SW 1271 (cell line): ENCODE results near the gene DDX56.
"Not testable (repeated sequence)": the region's sequence is repeated elsewhere in the genome, so short reads cannot be mapped to it uniquely, and the experiment has no call there.

ENCODE experiments used
- DNase-seq, 2 experiments: peaks; one replicate each; lab custom pipeline; 2025; lab: John Stamatoyannopoulos, UW

DDX56 gene

DNA sequence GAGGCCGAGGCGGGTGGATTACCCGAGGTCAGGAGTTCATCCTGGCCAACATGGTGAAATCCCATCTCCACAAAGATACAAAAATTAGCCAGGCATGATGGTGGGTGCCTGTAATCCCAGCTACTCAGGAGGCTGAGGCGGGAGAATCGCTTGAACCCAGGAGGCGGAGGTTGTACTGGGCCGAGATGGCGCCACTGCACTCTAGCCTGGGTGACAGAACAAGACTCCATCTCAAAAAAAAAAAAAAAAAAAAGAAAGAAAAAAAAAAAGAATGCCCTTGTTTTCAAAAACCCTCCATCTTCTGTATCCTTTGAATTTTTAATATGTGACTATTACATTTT, 11.1 kb downstream of the DDX56 start:
- DNase-seq = not testable (repeated sequence)

DNA sequence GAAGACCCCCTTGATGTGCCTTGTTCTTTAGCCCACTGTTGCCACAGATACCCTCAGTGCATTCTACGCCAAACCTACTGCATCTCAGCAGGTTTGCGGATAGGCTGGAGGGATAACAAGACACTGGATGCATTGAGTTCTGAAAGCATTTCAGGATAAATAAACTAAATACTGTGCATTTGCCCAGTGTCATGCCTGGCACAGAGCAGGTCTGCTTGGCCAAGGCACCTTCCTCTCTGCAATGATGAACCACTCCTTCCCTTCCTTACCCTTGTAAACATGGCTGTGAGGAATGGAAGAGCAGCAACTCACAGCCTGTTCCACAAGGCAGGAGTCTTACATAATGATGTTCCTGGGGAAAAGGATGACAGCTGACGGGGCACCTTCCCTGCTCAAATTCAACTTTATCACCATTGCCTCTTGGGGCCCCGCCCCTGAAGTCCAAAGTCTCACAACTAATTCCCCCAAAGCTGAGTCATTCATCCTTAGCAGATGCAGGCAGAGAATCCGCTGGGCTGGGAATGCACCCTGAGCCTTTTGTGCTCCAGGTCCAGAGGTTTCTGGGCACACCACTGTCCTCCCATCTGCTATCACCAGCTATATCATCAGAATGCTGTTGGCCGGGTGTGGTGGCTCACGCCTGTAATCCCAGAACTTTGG, 11.6 kb downstream of the DDX56 start:
- no peak for DNase-seq

GRCh38 chr7:44561481-44561880, 12.2 kb downstream of the DDX56 start:
- no peak for DNase-seq

DNA sequence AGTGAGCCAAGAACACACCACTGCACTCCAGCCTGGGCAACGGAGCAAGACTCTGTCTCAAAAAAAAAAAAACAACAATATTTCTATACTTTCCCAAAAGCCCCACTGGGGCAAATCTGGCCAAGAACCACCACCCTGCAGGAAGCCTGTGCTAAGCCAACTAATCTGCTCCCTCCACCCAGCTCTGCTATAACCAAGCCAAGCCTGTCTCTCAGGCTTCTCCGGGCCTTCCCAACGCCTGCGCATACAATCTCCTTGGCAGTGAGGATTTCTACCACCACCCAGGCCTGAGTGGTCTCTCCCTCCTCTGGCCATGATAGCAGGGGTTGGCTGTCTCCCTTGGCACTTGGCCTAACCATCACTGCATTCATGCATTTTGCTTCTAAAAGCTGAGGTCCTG, 14.2 kb downstream of the DDX56 start:
- no peak for DNase-seq

GRCh38 chr7:44557485-44557884, 16.2 kb downstream of the DDX56 start:
- DNase-seq = no peak

GRCh38 chr7:44555350-44555749, 18.4 kb downstream of the DDX56 start:
- DNase-seq = no peak

GRCh38 chr7:44552473-44553005, 21.2 kb downstream of the DDX56 start:
- not testable (repeated sequence) for DNase-seq

- DNase-seq = no peak
Measured at GRCh38 chr7:44549457-44549856, 24.3 kb downstream of the DDX56 start.

DNA sequence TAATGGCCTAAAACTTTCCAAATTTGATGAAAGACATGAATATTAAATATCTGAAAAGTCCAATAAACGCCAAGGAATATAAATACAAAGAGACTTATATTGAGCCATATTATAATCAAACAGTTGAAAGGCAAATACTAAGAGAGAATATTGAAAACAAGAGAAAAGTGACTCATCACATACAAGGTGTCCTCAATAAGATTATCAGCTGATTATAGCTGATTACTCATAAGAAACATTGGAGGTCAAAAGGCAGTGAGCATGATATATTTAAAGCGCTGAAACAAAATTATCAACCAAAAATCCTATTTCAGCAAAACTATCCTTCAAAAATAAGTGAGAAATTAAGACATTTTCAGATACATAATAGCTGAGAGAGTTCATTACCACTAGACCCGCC, 24.8 kb downstream of the DDX56 start:
- no peak for DNase-seq

DNA sequence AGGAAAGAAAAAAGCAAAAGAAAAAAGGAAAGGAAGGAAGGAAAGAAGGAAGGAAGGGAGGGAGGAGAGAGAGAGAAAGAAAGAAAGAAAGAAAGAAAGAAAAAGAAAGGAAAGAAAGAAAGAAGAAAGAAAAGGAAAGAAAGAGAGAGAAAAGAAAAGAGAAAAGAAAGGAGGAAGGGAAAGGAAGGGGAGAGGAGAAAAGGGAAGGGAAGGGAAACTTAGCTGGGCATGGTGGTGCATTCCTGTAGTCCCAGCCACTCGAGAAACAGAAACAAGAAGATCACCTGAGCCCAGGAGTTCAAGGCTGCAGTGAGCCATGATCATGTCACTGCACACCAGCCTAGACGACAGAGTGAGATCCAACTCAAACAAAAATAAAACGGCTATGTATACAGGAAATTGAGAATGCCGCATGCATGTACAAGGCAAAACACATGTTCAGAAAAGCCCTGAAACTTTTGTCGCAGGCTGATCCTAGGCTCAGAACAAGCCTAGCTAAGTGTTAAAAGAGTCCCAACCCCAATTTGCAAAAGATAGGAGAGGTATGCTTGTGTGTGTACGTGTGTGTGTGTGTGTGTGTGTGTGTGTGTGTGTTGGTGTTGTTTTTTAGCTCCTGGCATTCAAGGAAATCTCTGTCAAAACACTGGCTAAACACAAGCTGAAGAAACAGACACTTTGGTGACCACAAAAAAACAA, 26.0 kb downstream of the DDX56 start:
- DNase-seq = no peak

DNA sequence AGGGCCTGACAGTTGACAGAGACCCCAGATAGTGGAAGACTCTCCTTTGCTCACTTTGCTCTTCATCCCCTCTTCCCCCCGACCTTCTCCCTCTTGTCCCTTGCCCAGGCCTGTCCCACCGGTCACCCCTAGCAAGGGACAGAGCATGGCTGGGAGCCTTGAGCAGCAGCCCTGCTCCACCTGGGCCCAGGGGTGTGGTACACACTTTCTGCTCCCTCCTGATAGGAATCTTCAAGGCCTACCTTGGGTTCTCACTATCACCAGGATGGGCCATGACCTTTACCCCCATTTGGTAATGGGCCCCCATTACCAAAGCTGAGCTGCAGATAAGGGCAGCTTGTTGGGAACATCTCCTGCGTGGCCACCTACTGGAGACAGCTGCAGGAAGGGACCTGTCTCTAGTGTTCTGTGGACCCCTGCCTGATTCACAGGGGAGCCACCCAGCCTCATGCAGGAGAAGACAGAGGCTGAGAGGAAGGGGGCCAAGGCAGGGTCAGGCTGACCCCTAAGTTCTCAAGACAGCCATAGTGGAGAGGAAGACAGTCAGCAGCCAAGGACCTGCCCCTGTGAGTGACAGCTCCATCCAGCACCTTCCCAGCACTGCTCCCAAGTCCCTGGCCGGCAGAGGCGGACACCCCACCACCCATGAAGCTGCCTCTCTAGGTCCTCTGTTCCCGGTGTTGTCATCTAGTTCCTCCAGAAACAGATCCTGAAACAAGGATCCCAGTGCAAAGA, 31.7 kb downstream of the DDX56 start:
- DNase-seq = no peak

DNA sequence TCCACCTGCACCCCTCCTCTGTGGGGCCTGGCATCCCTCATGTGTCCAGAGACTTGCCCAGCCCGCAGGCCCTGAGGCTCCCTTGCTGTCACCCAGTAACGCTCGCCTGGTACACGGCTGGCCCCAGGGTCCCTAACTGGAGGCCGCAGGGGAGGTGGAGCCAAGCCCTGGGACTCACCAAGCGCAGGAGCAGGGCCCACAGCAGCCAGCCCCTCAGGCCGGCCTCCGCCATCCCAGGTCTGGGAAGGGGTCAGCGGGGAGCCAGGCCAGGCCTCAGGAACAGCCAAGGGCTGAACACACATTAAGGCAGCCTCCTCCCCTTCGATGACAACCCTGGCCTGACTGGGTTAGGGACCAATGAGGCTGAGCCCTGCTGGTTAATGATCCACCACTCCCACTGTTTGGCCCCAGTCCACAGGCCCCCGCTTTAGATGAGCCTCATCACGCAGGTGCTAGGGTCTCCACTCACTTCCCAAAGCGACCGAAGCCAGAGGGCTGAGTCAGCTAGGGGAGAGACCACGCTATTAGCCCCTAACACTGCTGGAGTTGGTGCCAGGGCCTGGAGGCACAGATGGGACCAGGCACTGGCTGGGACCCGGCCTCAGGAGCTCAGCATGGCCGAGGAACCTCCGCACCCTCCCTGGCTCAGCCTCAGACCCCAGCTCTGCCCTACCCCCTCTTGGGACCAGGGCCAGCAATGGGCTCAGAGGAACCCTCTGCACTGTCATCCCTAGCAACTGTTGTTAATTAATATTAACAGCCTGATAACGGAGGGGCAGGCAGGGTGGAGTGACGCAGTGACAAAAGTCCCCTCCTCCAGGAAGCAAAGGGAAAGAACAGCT, 32.5 kb downstream of the DDX56 start, which contains the start of gene NPC1L1:
Gene NPC1L1 (minus strand): TSS at position 303 of the 842 bp plus-strand sequence. CDS start 71 bp downstream, at position 232.
- DNase-seq = no peak

DNA sequence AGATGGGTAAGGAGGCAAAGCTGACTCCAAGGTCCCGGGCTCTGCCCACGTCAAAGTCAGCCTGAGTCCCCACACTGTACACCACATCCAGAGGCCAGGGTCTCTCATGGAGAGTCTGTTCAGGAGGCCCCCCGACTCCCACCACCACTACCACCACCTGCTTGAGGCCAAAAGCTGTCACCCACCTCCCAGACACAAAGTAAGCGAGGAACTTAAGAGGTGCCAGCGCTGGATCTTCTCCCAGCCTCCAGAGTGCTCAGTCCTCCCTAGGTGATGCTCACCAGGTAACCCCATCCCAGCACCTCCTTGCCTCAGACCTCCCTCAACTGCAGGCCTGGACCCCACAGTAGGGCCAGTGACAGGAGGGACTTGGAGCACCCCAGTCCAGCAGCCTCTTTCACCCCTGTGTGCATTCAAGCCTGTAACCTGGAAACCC, 33.1 kb downstream of the DDX56 start:
- no peak for DNase-seq

GRCh38 chr7:44539669-44540506, 33.8 kb downstream of the DDX56 start:
- DNase-seq = no peak

DNA sequence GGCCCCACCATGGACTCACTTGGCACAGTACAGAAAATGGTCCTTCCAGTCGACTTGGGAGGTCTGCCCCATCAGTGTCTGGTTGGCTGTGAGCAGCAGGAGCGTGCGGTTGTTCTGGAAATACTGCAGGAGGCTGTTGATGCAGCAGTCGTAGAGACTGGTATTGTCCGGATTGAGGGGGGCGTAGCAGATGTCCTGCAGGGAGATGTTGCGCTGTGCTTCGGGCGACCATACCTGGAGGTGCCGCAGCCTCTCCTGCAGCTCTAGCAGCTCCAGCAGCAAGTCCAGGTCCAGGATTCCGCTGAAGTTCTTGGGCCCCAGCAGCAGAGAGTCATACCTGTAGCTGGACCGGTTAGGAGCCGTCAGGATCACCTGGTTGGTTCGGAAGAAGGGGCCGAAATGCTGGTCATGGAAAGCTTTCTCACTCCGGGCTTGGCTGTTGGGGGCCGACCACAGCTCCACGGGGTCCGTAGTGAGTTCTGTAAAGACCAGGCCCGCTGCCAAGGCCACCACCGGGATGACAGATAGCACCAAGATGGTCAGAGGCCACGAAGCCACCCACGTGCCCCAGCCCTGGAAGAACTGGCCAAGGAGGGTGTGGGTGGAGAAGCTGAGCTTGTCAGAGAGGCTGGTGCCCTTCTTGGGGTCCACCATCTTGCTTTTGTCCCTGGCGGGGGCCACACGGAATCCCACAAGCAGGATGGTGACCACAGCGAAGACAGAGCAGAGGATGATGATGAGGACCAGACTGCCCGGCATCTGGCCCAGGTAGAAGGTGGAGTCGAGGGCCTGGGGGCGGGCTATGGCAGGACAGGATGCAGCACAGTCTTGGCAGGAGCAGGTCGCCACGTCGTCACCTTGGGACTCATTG, 34.7 kb downstream of the DDX56 start:
- DNase-seq = no peak

- DNase-seq = no peak
Measured at GRCh38 chr7:44538093-44538797, 35.5 kb downstream of the DDX56 start.

GRCh38 chr7:44537442-44537841, 36.3 kb downstream of the DDX56 start:
- DNase-seq = no peak

DNA sequence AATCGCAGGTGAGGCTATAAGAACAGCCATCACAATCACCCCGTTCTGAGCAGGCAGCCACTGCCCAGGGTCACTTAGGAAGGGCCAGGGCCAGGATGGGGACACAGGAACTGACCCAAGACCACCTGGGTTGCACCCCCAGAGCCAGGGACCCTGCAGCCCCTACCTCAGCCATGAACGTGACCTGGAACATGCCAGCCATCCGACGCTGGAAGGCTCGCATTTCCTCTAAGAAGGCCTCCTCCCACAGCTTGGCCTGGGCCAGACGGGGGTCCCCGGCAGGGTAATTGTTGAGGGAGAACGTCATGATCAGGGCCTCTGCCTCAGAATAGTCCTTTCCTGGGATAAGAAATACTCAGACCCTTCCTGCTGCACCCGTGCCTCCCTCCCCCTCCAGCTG, 37.6 kb downstream of the DDX56 start:
- DNase-seq = no peak

DNA sequence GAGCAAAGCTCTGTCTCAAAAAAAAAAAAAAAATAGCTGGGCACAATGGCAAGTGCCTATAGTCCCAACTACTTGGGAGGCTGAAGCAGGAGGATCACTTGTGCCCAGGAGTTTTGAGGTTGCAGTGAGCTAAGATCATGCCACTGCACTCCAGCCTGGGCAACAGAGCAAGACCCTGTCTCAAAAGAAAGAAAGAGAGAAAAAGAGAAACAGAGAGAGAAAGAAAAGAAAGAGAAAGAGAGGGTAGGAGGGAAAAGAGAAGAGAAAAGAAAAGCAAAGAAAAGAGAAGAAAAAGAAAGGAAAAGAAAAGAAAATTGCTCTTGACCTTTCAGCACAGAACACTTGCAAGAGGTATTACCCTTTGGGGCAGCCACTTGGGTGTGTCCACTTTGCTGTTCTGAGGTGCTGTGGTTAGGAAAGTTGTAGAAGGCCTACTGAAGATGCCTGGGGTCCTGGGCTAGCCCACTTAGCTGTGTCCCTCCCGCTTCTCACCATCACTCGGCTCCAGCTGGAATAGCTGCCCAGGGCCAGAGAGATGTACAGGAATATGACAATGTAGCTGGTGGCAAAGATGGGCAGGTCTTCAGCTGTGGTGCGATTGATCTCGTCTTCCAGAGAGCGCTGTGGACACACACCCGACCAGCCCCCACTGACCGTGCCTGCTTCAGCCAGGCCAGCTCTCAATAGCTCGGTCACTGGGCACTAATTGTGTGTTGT, 38.2 kb downstream of the DDX56 start:
- no peak for DNase-seq
